WTC11 (cell line): ENCODE results near the gene NOP58. TPM values are rescaled to one million over a fixed set of nuclear protein-coding genes. Genes with fewer than 3 reads are reported as not detected.
A peak's percentile ranks its signal among the peaks of the same experiment; 100 is the strongest.

Experiments
- ATAC-seq: fragments of 200-7000 bp; cut with Tn5 transposase; 2 replicates; pipeline ENCODE4 v1.10.0; 2021; ENCODE audit warnings: mild to moderate bottlenecking, moderate library complexity
- CTCF ChIA-PET: fragments of 300-600 bp; sonication (Branson Sonifier 250); formaldehyde crosslinking; loops from one replicate; lab custom pipeline; 2021; ENCODE audit warnings: antibody characterized with exemption; lab: Charles Lee
- POLR2A ChIA-PET: fragments of 350-600 bp; sonication (Branson Sonifier 250); formaldehyde crosslinking; loops from one replicate; lab custom pipeline; 2021; ENCODE audit warnings: antibody characterized with exemption; lab: Charles Lee
- DNase-seq: peaks from one replicate; pipeline ENCODE4 v3.0.0; 2021; ENCODE audit warnings: low spot score
- H3K27ac Mint-ChIP-seq: 2 replicates; pipeline ENCODE4 v1.8.0; 2021; ENCODE audit warnings: mixed read lengths
- H3K27me3 Mint-ChIP-seq: 2 replicates; pipeline ENCODE4 v1.8.0; 2021; ENCODE audit warnings: low read depth, mild to moderate bottlenecking, moderate library complexity, mixed read lengths
- H3K36me3 Mint-ChIP-seq: 2 replicates; pipeline ENCODE4 v1.8.0; 2021; ENCODE audit warnings: mixed read lengths
- H3K4me1 Mint-ChIP-seq: 2 replicates; pipeline ENCODE4 v1.8.0; 2022; ENCODE audit warnings: mixed read lengths
- H3K4me3 Mint-ChIP-seq: 2 replicates; pipeline ENCODE4 v1.8.0; 2021; ENCODE audit warnings: mild to moderate bottlenecking, moderate library complexity, mixed read lengths
- H3K9me3 Mint-ChIP-seq: 2 replicates; pipeline ENCODE4 v1.8.0; 2021; ENCODE audit warnings: mixed read lengths
- CREM ChIP-seq: sonication (generic); formaldehyde crosslinking; IDR thresholded peaks from 2 replicates; pipeline ENCODE4 v1.8.1; 2022; ENCODE audit warnings: mild to moderate bottlenecking, missing genetic modification reagents, moderate library complexity
- E2F4 ChIP-seq: sonication (generic); formaldehyde crosslinking; IDR thresholded peaks from 2 replicates; pipeline ENCODE4 v1.8.1; 2022; ENCODE audit warnings: low read depth, mild to moderate bottlenecking, moderate library complexity, missing genetic modification reagents, borderline replicate concordance
- ERG ChIP-seq: fragments of 250-450 bp; sonication (Bioruptor Pico); IDR thresholded peaks from 2 replicates; pipeline ENCODE4 v1.8.0; 2021; ENCODE audit warnings: mild to moderate bottlenecking
- FOXK1 ChIP-seq: sonication (generic); formaldehyde crosslinking; IDR thresholded peaks from 2 replicates; pipeline ENCODE4 v1.8.0; 2022; ENCODE audit warnings: mild to moderate bottlenecking, moderate library complexity, missing genetic modification reagents
- FOXP1 ChIP-seq: sonication (generic); formaldehyde crosslinking; IDR thresholded peaks from 2 replicates; pipeline ENCODE4 v1.8.0; 2022; ENCODE audit warnings: missing genetic modification reagents, mild to moderate bottlenecking, moderate library complexity, borderline replicate concordance
- IRF2 ChIP-seq: sonication (generic); formaldehyde crosslinking; IDR thresholded peaks from 2 replicates; pipeline ENCODE4 v1.8.0; 2022; ENCODE audit warnings: low read depth, missing genetic modification reagents, borderline replicate concordance
- JUN ChIP-seq: sonication (generic); formaldehyde crosslinking; IDR thresholded peaks from 2 replicates; pipeline ENCODE4 v1.8.0; 2023; ENCODE audit warnings: mild to moderate bottlenecking, missing genetic modification reagents
- KAT7 ChIP-seq: sonication (generic); formaldehyde crosslinking; IDR thresholded peaks from 2 replicates; pipeline ENCODE4 v1.8.1; 2023; ENCODE audit warnings: missing genetic modification reagents, mild to moderate bottlenecking, borderline replicate concordance
- MAX ChIP-seq: sonication (generic); formaldehyde crosslinking; IDR thresholded peaks from 2 replicates; pipeline ENCODE4 v1.8.0; 2022; ENCODE audit warnings: mild to moderate bottlenecking, missing genetic modification reagents
- MLX ChIP-seq: sonication (generic); formaldehyde crosslinking; IDR thresholded peaks from 2 replicates; pipeline ENCODE4 v1.8.1; 2023; ENCODE audit warnings: mild to moderate bottlenecking, missing genetic modification reagents, moderate library complexity
- OVOL2 ChIP-seq: fragments of 250-450 bp; sonication (Bioruptor Pico); IDR thresholded peaks from 2 replicates; pipeline ENCODE4 v1.9.0; 2021; ENCODE audit warnings: mild to moderate bottlenecking, borderline replicate concordance
- PRDM15 ChIP-seq: sonication (generic); formaldehyde crosslinking; IDR thresholded peaks from 2 replicates; pipeline ENCODE4 v1.8.0; 2022; ENCODE audit warnings: missing genetic modification reagents
- PRRX2 ChIP-seq: fragments of 250-450 bp; sonication (Bioruptor Pico); IDR thresholded peaks from 2 replicates; pipeline ENCODE4 v1.8.0; 2021; ENCODE audit warnings: mild to moderate bottlenecking
- RELA ChIP-seq: sonication (generic); formaldehyde crosslinking; IDR thresholded peaks from 2 replicates; pipeline ENCODE4 v1.8.1; 2022; ENCODE audit warnings: missing genetic modification reagents, mild to moderate bottlenecking, borderline replicate concordance
- RORB ChIP-seq: fragments of 250-450 bp; sonication (Bioruptor Pico); IDR thresholded peaks from 2 replicates; pipeline ENCODE4 v1.9.0; 2021; ENCODE audit warnings: mild to moderate bottlenecking
- STAT6 ChIP-seq: sonication (generic); formaldehyde crosslinking; conservative IDR thresholded peaks from 2 replicates; pipeline ENCODE4 v1.8.1; 2023; ENCODE audit warnings: mild to moderate bottlenecking, low read depth, missing genetic modification reagents, moderate library complexity
- USF2 ChIP-seq: sonication (generic); formaldehyde crosslinking; IDR thresholded peaks from 2 replicates; pipeline ENCODE4 v1.8.1; 2023; ENCODE audit warnings: mild to moderate bottlenecking, missing genetic modification reagents, moderate library complexity
- ZNF219 ChIP-seq: sonication (generic); formaldehyde crosslinking; IDR thresholded peaks from 2 replicates; pipeline ENCODE4 v1.8.0; 2023; ENCODE audit warnings: missing genetic modification reagents, mild to moderate bottlenecking, borderline replicate concordance
- ZNF281 ChIP-seq: sonication (generic); formaldehyde crosslinking; IDR thresholded peaks from 2 replicates; pipeline ENCODE4 v1.8.0; 2023; ENCODE audit warnings: mild to moderate bottlenecking, missing genetic modification reagents
- ZSCAN18 ChIP-seq: fragments of 250-450 bp; sonication (Bioruptor Pico); IDR thresholded peaks from 2 replicates; pipeline ENCODE4 v2.1.2; 2022; ENCODE audit warnings: mild to moderate bottlenecking, moderate library complexity
- total RNA-seq: library from RNA; stranded (reverse); gene quantifications from 3 replicates; pipeline ENCODE4 v1.2.3, GENCODE V29; 2021

The NOP58 gene
- total RNA-seq, 1 experiment from 2014 or later, result 136 TPM

GRCh38 chr2:202249521-202250253, 15.9 kb upstream of the NOP58 start:
- H3K27ac Mint-ChIP-seq, result peak overlapping the region; percentile 99
- H3K9me3 Mint-ChIP-seq, result peaks cover 6% of the 10 kb centered on the region
- peak; percentile 70 for DNase-seq
- POLR2A ChIA-PET, result interaction anchor here (0.7 to 0.9 kb wide), 5 partner anchors 115 to 1035 kb away, joined by 3 to 5 read pairs (median 4); partner anchors contain the start of gene BMPR2
- peak overlapping the region; percentile 57 for H3K4me3 Mint-ChIP-seq
- H3K4me1 Mint-ChIP-seq, result peaks cover 17% of the 10 kb centered on the region
- peaks cover 2% of the 10 kb centered on the region; the same call in 1 of the 2 replicates for H3K27me3 Mint-ChIP-seq
- peak; percentile 95 for ATAC-seq
- CTCF ChIA-PET, result interaction anchor here (0.7 kb wide), 1 partner anchor 53 kb away, joined by 3 read pairs; no protein-coding TSS in a partner anchor
- peaks cover 4% of the 10 kb centered on the region for H3K36me3 Mint-ChIP-seq
- TF ChIP-seq JUN (CRISPR knock-in tag) (no peak), ERG (CRISPR knock-in tag) (no peak), PRDM15 (no peak), USF2 (CRISPR knock-in tag) (peak; percentile 51), RORB (CRISPR knock-in tag) (no peak), KAT7 (no peak), PRRX2 (no peak), FOXP1 (CRISPR knock-in tag) (no peak), MAX (CRISPR knock-in tag) (peak; percentile 60; the same call in 1 of the 2 replicates), FOXK1 (CRISPR knock-in tag) (peak; percentile 86), OVOL2 (no peak), ZSCAN18 (CRISPR knock-in tag) (no peak), IRF2 (CRISPR knock-in tag) (no peak), CREM (CRISPR knock-in tag) (no peak), RELA (CRISPR knock-in tag) (no peak), STAT6 (no peak), ZNF219 (CRISPR knock-in tag) (no peak), ZNF281 (CRISPR knock-in tag) (no peak), E2F4 (CRISPR knock-in tag) (no peak), MLX (CRISPR knock-in tag) (no peak)
